Measurements from ENCODE around the gene JARID2.
"Not testable (repeated sequence)": the region's sequence is repeated elsewhere in the genome, so short reads cannot be mapped to it uniquely, and the experiment has no call there.

Gene JARID2

GRCh38 chr6:15288856-15289255 lies 43.0 kb downstream of the JARID2 start:
- no peak for DNase-seq (ENCODE audit: low read depth)

- DNase-seq (ENCODE audit: low read depth) = peak; percentile 61
These were observed 43.6 kb downstream of the JARID2 start for GRCh38 chr6:15289456-15289855.

GRCh38 chr6:15290067-15290680 lies 44.3 kb downstream of the JARID2 start:
- DNase-seq (ENCODE audit: low read depth) = no peak

GRCh38 chr6:15290962-15291704 lies 45.3 kb downstream of the JARID2 start:
- DNase-seq (ENCODE audit: low read depth) = no peak

- no peak for DNase-seq (ENCODE audit: low read depth)
These were observed 46.9 kb downstream of the JARID2 start for GRCh38 chr6:15292721-15293302.

GRCh38 chr6:15293674-15294073 lies 47.8 kb downstream of the JARID2 start:
- DNase-seq (ENCODE audit: low read depth) = no peak

GRCh38 chr6:15294504-15294903 lies 48.6 kb downstream of the JARID2 start:
- no peak for DNase-seq (ENCODE audit: low read depth)

- no peak for DNase-seq (ENCODE audit: low read depth)
These were observed 50.4 kb downstream of the JARID2 start for GRCh38 chr6:15296249-15296648.

- DNase-seq (ENCODE audit: low read depth) = no peak
These were observed 50.9 kb downstream of the JARID2 start for GRCh38 chr6:15296735-15297134.

GRCh38 chr6:15297167-15297566 lies 51.3 kb downstream of the JARID2 start:
- DNase-seq (ENCODE audit: low read depth) = not testable (repeated sequence)

GRCh38 chr6:15297895-15298590 lies 52.2 kb downstream of the JARID2 start:
- DNase-seq (ENCODE audit: low read depth) = peak; percentile 58

GRCh38 chr6:15299430-15300131 lies 53.7 kb downstream of the JARID2 start:
- DNase-seq (ENCODE audit: low read depth) = peak; percentile 59

GRCh38 chr6:15301179-15302006 lies 55.5 kb downstream of the JARID2 start:
- no peak for DNase-seq (ENCODE audit: low read depth)

- no peak for DNase-seq (ENCODE audit: low read depth)
These were observed 57.5 kb downstream of the JARID2 start for GRCh38 chr6:15303162-15303919.

GRCh38 chr6:15303920-15304291 lies 58.0 kb downstream of the JARID2 start:
- no peak for DNase-seq (ENCODE audit: low read depth)

GRCh38 chr6:15304337-15305042 lies 58.6 kb downstream of the JARID2 start:
- DNase-seq (ENCODE audit: low read depth) = no peak

- no peak for DNase-seq (ENCODE audit: low read depth)
These were observed 59.6 kb downstream of the JARID2 start for GRCh38 chr6:15305496-15305895.

- no peak for DNase-seq (ENCODE audit: low read depth)
These were observed 60.0 kb downstream of the JARID2 start for GRCh38 chr6:15305909-15306308.

- no peak for DNase-seq (ENCODE audit: low read depth)
These were observed 62.8 kb downstream of the JARID2 start for GRCh38 chr6:15308435-15309213.

Data from iris pigment epithelial cell (primary cell).